Measurements from ENCODE around the gene POLL. TPM values are rescaled to one million over a fixed set of nuclear protein-coding genes. Genes with fewer than 3 reads are reported as not detected.

Gene POLL
- total RNA-seq, 8 experiments from 2014 or later, result 12.5 to 28.0 (median 16.3) TPM

DNA sequence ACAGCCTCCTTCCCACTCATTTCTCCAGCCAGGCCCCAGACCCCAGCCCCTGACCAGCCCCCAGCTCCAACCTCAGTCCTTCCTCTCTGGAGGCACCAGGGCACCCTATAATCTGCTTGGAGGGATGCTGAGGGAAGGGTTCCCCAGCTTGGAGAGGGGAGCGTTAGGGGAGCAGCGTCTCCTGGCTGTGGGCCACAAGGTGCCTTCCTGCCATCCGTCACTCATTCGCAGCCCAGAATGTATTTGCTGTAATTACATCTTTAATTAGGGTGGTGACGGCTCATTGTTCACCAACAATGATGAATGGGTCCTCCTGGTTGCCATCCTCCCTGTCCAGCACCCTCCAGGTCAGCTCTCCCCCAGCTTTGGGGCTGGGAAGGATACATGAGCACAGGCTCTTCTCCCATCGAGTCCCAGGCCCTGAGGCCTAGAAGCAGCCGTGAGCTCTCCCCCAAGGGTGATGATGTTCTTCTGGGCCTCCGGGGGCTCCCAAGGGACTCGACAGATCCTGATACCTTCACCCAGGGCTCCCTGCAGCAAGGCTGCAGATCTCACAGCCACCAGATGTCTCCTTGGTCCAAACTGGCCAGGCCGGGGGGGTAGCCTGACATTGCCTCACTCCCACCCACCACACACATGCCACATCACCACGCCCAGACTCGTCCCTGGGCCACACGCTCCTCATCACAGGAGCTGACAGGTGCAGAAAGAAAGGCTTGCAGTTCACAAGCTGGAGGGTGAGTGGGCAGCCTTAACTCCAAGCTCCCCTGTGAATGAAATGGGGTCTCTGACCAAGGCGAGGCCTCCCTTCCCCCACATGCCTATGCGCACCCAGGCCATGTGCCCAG lies 26.8 kb downstream of the POLL start:
- 79 to 100% (median 80%) methylated on average over 1 to 4 of the region's 15 CpGs; no CpG with 5 or more reads in 5 of the 10 experiments for WGBS, 10 experiments
- Histone ChIP-seq H3K27ac (no peak overlapping the region), H3K4me1 (replicated peaks in 1 of 2) (peaks cover 27 to 47% of the 10 kb centered on the region in 2 donors), H3K4me3 (no peak overlapping the region)
- ATAC-seq (replicated peaks in 6 of 8), result no peak
- in situ Hi-C loops (cut with MboI; ENCODE audit: low pct_unique_long_range_greater_than_20kb in 2 of 9, low sequenced_read_pairs in 9 of 9, unreplicated experiment in 9 of 9), result loop anchor here in 8 of 9 experiments (10.0 to 25.0 kb wide), 3 partner anchors 249 to 349 kb away; no protein-coding TSS in a partner anchor

DNA sequence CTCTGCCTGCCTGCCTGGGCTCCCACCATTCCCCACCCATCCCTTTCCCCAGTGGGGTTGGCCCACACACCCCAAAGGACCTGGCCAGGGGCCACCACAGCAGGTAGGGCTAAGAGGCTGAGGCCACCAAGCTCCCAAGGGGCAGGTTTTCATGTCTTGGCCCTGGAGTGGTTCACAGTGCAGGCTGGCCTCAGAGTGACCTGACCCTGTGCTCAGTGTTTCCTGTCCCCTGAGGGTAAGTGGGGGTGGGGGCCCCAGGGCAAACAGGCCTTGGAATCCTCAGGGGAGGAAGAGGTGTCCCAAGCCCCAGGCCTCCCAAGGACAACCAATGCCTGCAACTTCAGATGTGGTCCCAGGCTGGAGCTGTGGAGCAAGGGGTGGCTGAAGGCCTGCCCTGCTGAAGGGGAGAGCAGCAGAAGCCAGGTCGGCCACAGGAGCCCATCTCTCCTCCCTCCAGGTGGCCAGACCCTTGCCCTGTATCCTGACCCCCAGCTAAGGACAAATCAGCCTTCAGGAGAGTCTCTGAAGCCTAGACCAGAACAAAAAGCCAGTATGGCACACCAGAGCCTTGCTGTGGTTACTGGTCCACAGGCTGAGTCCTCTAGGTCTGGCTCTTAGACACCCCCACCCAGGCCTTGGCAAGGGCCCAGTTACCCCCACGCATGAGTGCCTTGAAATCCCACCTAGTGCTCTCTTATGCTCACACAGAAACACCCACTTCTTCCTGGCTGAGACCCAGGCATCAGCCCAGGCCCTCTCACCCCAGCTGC lies 27.6 kb downstream of the POLL start:
- no peak overlapping the region for H3K4me3 ChIP-seq
- peaks cover 20 to 39% of the 10 kb centered on the region in 2 donors for H3K4me1 ChIP-seq (replicated peaks in 1 of 2)
- in situ Hi-C loops (cut with MboI; ENCODE audit: low pct_unique_long_range_greater_than_20kb in 2 of 9, low sequenced_read_pairs in 9 of 9, unreplicated experiment in 9 of 9), result loop anchor here in 8 of 9 experiments (10.0 to 25.0 kb wide), 3 partner anchors 248 to 348 kb away; no protein-coding TSS in a partner anchor
- ATAC-seq (replicated peaks in 6 of 8), result no peak
- no CpG with 5 or more reads among the region's 2 CpGs for WGBS, 10 experiments
- peak overlapping the region in 1 of 2 donors; percentile 23 for H3K27ac ChIP-seq

DNA sequence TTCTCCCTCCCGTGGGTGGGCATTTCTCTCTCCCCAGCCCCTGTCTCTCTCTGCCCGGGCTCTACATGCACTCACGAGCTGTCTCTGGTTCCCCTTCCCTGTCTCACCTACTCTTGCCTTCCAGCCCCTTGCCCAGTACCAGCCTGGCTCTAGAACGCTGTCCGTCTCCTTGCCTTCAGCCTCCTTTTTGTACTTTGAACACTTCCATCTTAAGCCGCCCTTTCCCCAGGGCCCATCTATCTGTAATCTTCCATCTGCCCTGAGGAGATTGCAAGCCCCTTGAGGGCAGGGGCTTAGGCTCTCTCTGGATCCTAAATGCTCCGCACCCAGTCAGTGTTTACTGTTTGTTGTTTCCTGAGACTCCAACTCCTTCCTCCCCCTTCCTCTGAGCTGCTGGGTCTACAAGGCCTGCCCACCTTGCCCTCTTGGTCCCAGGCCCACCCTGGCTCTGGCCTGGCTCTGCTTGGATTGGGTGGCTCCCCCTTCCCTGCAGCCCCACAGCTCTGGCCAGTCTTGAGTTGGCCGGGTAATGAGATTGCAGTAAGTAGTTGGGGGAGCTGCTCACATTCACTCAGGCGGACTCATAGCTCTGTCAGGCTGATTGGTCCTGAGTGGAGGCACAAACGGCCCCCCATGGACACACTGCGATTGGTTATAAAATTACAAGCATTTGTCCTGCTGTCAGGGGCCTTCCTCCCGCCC lies 28.3 kb downstream of the POLL start:
- ATAC-seq (replicated peaks in 6 of 8), result peak in 1 of 8 experiments; percentile 5
- no peak overlapping the region for H3K4me3 ChIP-seq
- 86 to 100% (median 92%) methylated on average over 1 to 7 of the region's 12 CpGs; no CpG with 5 or more reads in 3 of the 10 experiments for WGBS, 10 experiments
- peak overlapping the region; percentile 17 to 23 for H3K27ac ChIP-seq
- in situ Hi-C loops (cut with MboI; ENCODE audit: low pct_unique_long_range_greater_than_20kb in 2 of 9, low sequenced_read_pairs in 9 of 9, unreplicated experiment in 9 of 9), result loop anchor here in 8 of 9 experiments (10.0 to 25.0 kb wide), 3 partner anchors 247 to 347 kb away; no protein-coding TSS in a partner anchor
- peaks cover 18 to 42% of the 10 kb centered on the region in 2 donors for H3K4me1 ChIP-seq (replicated peaks in 1 of 2)

DNA sequence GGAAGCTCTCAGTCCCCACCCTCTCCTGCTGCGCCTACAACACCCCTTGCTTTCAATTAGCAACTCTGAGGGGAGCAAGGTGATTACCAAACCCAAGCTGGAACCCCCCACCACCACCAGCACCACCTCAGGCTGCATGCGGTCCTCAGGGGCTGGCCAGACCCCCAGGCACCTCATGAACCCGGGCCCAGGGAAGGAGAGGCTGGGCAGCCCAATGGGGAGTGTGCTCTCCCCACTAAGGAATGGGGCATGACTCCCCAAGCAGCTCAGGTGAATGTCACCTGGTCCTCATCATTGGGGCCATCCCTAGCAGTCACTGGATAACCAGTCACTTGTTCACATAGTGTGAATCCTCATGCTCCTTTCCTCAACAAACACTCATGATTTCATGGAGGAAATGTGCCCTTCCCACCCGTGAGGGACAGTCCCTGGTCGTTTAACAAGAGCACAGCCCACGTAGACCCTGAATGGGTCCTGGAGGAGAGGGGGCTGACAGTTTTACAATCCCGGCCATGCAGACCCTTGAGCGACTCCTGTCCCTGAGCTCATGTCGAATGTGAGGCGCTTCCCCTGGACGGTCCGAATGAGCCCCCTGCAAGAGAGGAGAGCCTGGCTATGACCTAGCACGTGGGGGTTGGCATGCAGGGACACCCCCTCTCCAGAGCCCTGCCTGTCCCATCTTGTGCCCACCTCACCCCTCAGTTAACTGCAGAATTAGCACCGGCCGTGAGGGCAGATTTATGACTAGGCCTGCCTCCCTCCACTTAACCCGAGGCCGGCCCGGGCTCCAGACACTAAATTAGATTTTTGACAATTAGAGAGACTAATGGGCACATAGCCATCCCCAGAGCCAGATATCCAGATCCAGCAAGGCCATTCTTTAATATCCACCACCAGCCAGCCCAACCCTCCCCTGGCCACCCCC lies 29.1 kb downstream of the POLL start:
- ATAC-seq (replicated peaks in 6 of 8), result peak in 5 of 8 experiments; percentile 51 to 85 (median 54)
- in situ Hi-C loops (cut with MboI; ENCODE audit: low pct_unique_long_range_greater_than_20kb in 2 of 9, low sequenced_read_pairs in 9 of 9, unreplicated experiment in 9 of 9), result loop anchor here in 5 of 9 experiments (25.0 kb wide), 2 partner anchors 247 to 347 kb away; no protein-coding TSS in a partner anchor
- WGBS, 10 experiments, result 68 to 90% methylated on average over 2 to 5 of the region's 18 CpGs; no CpG with 5 or more reads in 8 of the 10 experiments
- Histone ChIP-seq H3K4me3 (no peak overlapping the region), H3K4me1 (replicated peaks in 1 of 2) (peaks cover 18 to 46% of the 10 kb centered on the region in 2 donors), H3K27ac (peak overlapping the region in 1 of 2 donors; percentile 32)

DNA sequence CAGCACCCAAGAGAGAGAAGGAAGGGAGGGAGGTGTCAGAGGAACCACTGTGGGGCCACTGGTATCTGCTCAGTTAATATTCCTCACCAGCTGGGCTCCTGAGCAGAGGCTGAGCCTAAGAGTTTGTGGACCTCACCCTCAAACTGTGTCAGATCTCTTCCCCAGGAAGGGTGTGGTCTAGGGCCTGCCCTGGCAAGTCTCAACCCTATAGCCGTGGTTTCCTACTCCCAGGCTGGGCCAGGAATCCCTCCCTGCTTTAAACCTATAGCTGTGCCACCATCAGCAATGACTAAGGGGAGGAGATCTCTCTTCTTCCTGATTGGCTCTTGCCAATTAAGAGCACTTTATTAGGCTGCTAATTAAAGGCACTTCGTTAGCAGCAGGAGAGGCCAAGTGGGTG lies 29.9 kb downstream of the POLL start:
- ATAC-seq (replicated peaks in 6 of 8), result peak in 3 of 8 experiments; percentile 57 to 93 (median 86)
- Histone ChIP-seq H3K4me3 (no peak overlapping the region), H3K4me1 (replicated peaks in 1 of 2) (peaks cover 18 to 45% of the 10 kb centered on the region in 2 donors), H3K27ac (no peak overlapping the region)
- WGBS, 10 experiments, result 20 to 100% (median 83%) methylated on average over 1 to 2 of the region's 2 CpGs; no CpG with 5 or more reads in 7 of the 10 experiments
- in situ Hi-C loops (cut with MboI; ENCODE audit: low pct_unique_long_range_greater_than_20kb in 2 of 9, low sequenced_read_pairs in 9 of 9, unreplicated experiment in 9 of 9), result loop anchor here in 5 of 9 experiments (25.0 kb wide), 2 partner anchors 246 to 346 kb away; no protein-coding TSS in a partner anchor

DNA sequence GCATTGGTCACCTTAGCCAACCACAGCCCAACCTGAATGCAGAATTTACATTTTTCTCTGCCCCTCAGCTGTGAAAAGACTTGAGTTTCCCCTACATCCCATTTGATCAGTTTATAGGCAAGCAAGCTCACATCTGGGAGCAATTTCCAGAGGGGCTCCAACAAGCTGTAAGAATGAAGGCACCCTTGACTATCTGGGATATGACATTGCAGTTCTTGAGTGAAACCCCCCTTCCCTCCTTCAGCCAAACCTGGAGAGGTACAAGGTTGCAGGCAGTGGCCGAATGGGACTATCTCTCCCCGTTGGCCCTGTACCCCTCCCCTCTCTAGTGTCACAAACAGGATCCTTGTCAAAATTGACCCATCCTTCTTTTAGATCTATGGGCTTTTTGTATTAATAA lies 30.5 kb downstream of the POLL start:
- H3K27ac ChIP-seq, result no peak overlapping the region
- 92 to 100% (median 100%) methylated on average over 1 to 2 of the region's 2 CpGs; no CpG with 5 or more reads in 7 of the 10 experiments for WGBS, 10 experiments
- in situ Hi-C loops (cut with MboI; ENCODE audit: low pct_unique_long_range_greater_than_20kb in 2 of 9, low sequenced_read_pairs in 9 of 9, unreplicated experiment in 9 of 9), result loop anchor here in 5 of 9 experiments (25.0 kb wide), 2 partner anchors 245 to 345 kb away; no protein-coding TSS in a partner anchor
- no peak for ATAC-seq (replicated peaks in 6 of 8)
- peaks cover 18 to 45% of the 10 kb centered on the region in 2 donors for H3K4me1 ChIP-seq (replicated peaks in 1 of 2)
- no peak overlapping the region for H3K4me3 ChIP-seq

DNA sequence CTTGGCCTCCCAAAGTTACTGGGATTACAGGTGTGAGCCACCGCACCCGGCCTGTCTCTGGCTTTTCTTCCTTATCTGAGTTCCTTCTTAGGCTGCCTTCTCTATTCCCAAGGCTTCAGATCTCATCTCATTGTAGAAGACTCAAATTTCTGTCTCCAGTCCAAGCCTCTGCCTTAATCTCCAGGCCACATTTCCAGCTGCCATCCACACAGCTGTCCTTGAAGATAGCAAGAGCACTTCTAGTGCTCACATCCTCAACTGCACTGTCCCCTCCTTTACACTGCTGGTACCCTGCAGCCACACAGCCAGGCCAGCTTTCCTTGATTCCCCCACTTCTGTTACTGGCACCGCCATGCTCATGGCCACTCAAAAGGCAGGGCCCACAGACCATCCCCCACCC lies 35.6 kb downstream of the POLL start:
- WGBS, 10 experiments, result 83 to 100% (median 100%) methylated on average over 1 of the region's 3 CpGs; no CpG with 5 or more reads in 7 of the 10 experiments
- ATAC-seq (replicated peaks in 6 of 8), result no peak
- Histone ChIP-seq H3K4me3 (no peak overlapping the region), H3K27ac (no peak overlapping the region), H3K4me1 (replicated peaks in 1 of 2) (peaks cover 0 to 10% of the 10 kb centered on the region in 2 donors)
- in situ Hi-C loops (cut with MboI; ENCODE audit: low pct_unique_long_range_greater_than_20kb in 2 of 9, low sequenced_read_pairs in 9 of 9, unreplicated experiment in 9 of 9), result loop anchor here in 5 of 9 experiments (25.0 kb wide), 2 partner anchors 240 to 340 kb away; no protein-coding TSS in a partner anchor

DNA sequence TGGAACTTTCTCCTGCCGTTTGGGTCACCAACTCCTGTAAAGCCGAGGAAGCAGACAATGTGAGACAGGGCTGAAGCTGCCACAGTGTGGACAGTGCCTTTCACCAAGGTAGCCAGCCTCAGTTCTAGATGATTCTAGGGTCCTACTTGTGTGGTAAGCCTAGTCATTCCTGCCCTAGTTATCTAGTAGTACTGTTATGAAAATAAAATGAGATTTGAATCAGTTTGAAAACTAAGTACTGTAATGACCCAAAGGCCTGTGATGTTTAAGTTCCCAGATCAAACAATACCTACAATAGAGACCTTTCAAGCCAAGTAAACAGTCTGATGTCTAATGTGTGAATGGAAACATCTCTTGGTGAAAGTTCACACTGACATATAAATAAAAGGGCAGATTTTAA lies 37.1 kb downstream of the POLL start:
- WGBS, 10 experiments, result 100% methylated on average over 1 to 2 of the region's 2 CpGs; no CpG with 5 or more reads in 8 of the 10 experiments
- no peak overlapping the region for H3K4me3 ChIP-seq
- no peak overlapping the region for H3K27ac ChIP-seq
- in situ Hi-C loops (cut with MboI; ENCODE audit: low pct_unique_long_range_greater_than_20kb in 2 of 9, low sequenced_read_pairs in 9 of 9, unreplicated experiment in 9 of 9), result loop anchor here in 5 of 9 experiments (25.0 kb wide), 2 partner anchors 239 to 339 kb away; no protein-coding TSS in a partner anchor
- peaks cover 0 to 10% of the 10 kb centered on the region in 2 donors for H3K4me1 ChIP-seq (replicated peaks in 1 of 2)
- ATAC-seq (replicated peaks in 6 of 8), result no peak

DNA sequence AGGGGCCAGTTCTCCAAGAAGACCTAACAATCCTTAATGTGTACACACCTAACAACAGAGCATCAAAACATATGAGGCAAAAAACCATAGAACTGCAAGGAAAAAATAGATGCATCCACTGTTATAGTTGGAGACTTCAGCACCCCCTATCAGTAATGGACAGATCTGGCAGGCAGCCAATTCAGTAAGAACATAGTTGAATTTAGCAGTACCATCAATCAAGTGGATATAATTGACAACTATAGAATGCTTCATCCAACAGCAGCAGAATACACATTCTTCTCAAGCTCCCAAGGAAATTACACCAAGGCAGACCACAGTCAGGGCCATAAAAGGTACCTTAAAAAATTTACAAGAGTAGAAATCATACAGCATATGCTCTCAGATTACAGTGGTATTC lies 42.2 kb downstream of the POLL start:
- Histone ChIP-seq H3K4me1 (replicated peaks in 1 of 2) (no peaks in the 10 kb centered on the region), H3K27ac (no peak overlapping the region), H3K4me3 (no peak overlapping the region)
- in situ Hi-C loops (cut with MboI; ENCODE audit: low pct_unique_long_range_greater_than_20kb in 2 of 9, low sequenced_read_pairs in 9 of 9, unreplicated experiment in 9 of 9), result no loop called here
- peak in 1 of 8 experiments; percentile 56 for ATAC-seq (replicated peaks in 6 of 8)

DNA sequence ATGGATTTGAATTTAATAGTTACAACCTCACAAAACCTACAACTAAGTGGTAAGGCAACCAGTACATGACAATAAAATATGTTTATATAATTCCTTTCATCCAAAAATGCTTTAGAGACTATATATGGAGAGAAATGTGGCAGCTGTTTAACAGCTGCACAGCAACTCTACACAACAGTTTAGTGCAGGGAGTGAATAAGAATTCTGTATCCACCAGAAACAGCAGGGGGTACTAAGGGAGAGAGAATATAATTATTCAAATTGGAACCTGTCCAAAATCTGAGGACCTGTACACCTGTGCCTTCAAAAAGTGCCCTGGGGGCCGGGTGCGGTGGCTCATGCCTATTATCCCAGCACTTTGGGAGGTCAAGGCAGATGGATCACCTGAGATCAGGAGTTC lies 49.6 kb downstream of the POLL start:
- WGBS, 10 experiments, result 90 to 95% methylated on average over 2 of the region's 2 CpGs; no CpG with 5 or more reads in 8 of the 10 experiments
- in situ Hi-C loops (cut with MboI; ENCODE audit: low pct_unique_long_range_greater_than_20kb in 2 of 9, low sequenced_read_pairs in 9 of 9, unreplicated experiment in 9 of 9), result no loop called here
- Histone ChIP-seq H3K27ac (no peak overlapping the region), H3K4me1 (replicated peaks in 1 of 2) (peaks cover 0 to 2% of the 10 kb centered on the region in 2 donors), H3K4me3 (no peak overlapping the region)
- ATAC-seq (replicated peaks in 6 of 8), result no peak

DNA sequence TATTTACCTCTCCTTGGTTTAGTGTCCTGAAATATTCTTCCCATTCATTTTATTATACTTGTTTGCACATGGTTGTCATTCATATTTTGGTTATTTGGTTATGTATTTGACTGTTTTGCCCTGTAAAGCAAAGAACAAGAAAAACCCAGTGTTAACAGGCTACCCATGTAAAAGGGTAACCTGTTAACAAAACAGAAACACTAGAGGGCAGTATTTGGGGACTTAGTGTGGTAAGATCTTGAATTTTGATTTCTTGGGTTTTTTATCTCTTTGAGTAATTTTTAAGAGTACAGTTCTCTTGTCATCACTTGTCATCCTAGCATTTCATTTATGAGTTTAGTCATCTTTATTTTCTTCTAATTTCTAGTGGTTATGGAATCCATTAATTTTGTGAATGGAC lies 51.3 kb downstream of the POLL start:
- ATAC-seq (replicated peaks in 6 of 8), result peak in 2 of 8 experiments; percentile 26 to 36

More for the DNA sequence above, 51.3 kb downstream of the POLL start:
- Histone ChIP-seq H3K4me1 (replicated peaks in 1 of 2) (peaks cover 0 to 2% of the 10 kb centered on the region in 2 donors), H3K27ac (no peak overlapping the region), H3K4me3 (no peak overlapping the region)
- in situ Hi-C loops (cut with MboI; ENCODE audit: low pct_unique_long_range_greater_than_20kb in 2 of 9, low sequenced_read_pairs in 9 of 9, unreplicated experiment in 9 of 9), result no loop called here

Measured in motor neuron (in vitro differentiated cells).